ENCODE data around the gene UBE2D2.

- TF ChIP-seq, protein P1, sequence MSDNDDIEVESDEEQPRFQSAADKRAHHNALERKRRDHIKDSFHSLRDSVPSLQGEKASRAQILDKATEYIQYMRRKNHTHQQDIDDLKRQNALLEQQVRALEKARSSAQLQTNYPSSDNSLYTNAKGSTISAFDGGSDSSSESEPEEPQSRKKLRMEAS (IDR thresholded peaks at IDR 0.05) = no peak
- no peak for TF ChIP-seq RAD21 (IDR thresholded peaks at IDR 0.05; ENCODE audit: low read depth)
- no peak for TF ChIP-seq TEAD4 (IDR thresholded peaks at IDR 0.05)
Measured at GRCh38 chr5:139636975-139637408, 75.9 kb downstream of the UBE2D2 start.
